CD4-positive, alpha-beta T cell treated with Interferon gamma for 1 hour (primary cell): Measurements from ENCODE around the gene SPECC1L.

Source experiments
- DNase-seq: peaks from one replicate; pipeline ENCODE4 v3.0.0-alpha.2; 2020

The SPECC1L gene

GRCh38 chr22:24445481-24446259, 175.0 kb downstream of the SPECC1L start:
- no peak for DNase-seq

- no peak for DNase-seq
Measured at GRCh38 chr22:24446260-24446611, 175.6 kb downstream of the SPECC1L start.

DNA sequence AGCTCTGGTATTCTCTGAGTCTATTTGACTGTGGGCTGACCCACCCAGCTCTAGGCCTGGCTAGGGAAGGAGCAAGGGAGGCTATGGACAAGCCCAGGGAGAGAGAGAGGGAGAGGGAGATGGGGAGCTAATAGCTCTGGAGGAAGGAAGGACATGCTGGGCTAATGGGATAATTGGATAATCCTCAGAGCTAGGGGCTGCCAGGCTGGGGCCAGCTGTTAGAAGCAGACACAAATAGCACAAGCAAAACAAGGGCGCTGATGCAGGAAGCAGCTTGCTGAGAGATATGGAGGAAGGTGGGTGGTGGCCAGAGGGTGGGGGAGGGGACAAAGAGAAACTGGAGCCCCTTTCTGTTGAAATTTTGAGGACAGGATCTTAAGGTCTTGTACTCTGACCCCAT, 180.0 kb downstream of the SPECC1L start:
- DNase-seq: no peak

DNA sequence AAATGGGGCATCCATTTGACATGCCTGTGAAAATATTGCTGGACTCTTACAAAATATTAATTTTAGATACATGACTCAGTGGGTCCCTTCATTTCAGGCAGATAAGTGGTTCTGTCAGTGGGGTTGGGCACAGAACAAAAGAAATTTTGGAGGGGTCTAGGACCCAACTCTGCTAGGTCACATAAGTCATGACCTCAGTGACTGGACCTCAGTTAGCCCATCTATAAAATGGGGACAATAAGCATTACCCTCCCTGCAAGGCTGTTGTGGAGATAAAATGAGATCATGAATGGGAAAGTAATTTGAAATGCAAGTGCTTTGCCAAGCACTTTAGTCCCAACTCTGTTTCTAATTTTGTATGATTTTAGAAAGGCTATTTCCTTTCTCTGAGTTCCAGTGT, 180.5 kb downstream of the SPECC1L start:
- DNase-seq: no peak

DNA sequence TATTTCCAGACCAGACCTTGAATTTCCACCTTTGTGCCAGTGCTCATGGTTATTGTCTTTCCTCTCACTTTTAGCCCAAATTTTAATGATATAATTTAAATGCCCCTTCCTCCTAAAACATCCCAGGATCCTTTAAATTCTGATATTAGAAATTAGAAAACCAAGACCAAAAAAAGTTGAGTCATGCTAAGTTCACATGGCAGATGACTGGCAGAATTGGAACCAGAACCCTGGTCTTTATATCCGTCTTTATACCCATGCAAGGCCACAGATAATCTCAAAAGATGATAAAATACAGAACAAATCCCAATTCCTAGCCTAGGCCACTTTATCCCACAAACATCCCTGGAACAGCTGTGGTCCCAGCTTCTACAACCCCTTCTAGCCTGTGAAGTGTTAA, 183.2 kb downstream of the SPECC1L start:
- DNase-seq: no peak

DNA sequence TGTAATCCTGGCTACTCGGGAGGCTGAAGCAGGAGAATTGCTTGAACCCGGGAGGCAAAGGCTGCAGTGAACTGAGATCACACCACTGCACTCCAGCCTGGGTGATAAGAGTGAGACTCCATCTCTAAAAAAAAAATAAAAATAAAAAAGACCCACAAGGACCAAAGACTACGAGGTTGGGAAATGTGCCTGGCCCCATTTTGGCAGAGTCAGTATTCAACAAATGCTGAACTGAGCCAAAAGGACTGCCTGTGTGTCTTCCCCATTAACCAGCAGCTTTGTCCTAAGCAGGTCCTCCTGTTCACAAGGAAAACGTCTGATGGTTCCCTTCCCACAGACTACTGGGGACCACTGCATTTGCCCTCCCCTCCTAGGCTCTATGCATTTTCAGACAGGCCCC, 184.4 kb downstream of the SPECC1L start:
- no peak for DNase-seq

- DNase-seq: no peak
Measured at GRCh38 chr22:24455751-24456426, 185.3 kb downstream of the SPECC1L start.

- no peak for DNase-seq
Measured at GRCh38 chr22:24457894-24458420, 187.3 kb downstream of the SPECC1L start.

GRCh38 chr22:24459911-24460310, 189.3 kb downstream of the SPECC1L start:
- no peak for DNase-seq

- no peak for DNase-seq
Measured at GRCh38 chr22:24460418-24461089, 189.9 kb downstream of the SPECC1L start.

GRCh38 chr22:24463071-24463760, 192.6 kb downstream of the SPECC1L start:
- no peak for DNase-seq

- DNase-seq: no peak
Measured at GRCh38 chr22:24465566-24465965, 194.9 kb downstream of the SPECC1L start.

GRCh38 chr22:24465975-24466374, 195.3 kb downstream of the SPECC1L start:
- no peak for DNase-seq

GRCh38 chr22:24466716-24467328, 196.2 kb downstream of the SPECC1L start:
- no peak for DNase-seq

GRCh38 chr22:24467340-24467739, 196.7 kb downstream of the SPECC1L start:
- no peak for DNase-seq
